PC-3 (cell line): ENCODE data around the gene TNXB.

ENCODE experiments used
- EZH2 ChIP-seq: fragments of 300-600 bp; sonication (generic); IDR thresholded peaks from one replicate; pipeline ENCODE4 v1.6.1; 2017; ENCODE audit warnings: antibody characterized with exemption, mild to moderate bottlenecking, low read length; ENCODE audit not compliant: unreplicated experiment
- EZH2phosphoT487 ChIP-seq: fragments of 300-600 bp; sonication (generic); IDR thresholded peaks from 2 replicates; pipeline ENCODE4 v1.6.1; 2018; ENCODE audit warnings: mild to moderate bottlenecking, antibody characterized with exemption, low read length, borderline replicate concordance
- TF ChIP-seq, protein P1 (sequence below): fragments of 300-600 bp; sonication (generic); conservative IDR thresholded peaks from 2 replicates; pipeline ENCODE4 v1.5.1; 2017; ENCODE audit warnings: antibody characterized with exemption, low read depth, mild to moderate bottlenecking, low read length

DNA sequence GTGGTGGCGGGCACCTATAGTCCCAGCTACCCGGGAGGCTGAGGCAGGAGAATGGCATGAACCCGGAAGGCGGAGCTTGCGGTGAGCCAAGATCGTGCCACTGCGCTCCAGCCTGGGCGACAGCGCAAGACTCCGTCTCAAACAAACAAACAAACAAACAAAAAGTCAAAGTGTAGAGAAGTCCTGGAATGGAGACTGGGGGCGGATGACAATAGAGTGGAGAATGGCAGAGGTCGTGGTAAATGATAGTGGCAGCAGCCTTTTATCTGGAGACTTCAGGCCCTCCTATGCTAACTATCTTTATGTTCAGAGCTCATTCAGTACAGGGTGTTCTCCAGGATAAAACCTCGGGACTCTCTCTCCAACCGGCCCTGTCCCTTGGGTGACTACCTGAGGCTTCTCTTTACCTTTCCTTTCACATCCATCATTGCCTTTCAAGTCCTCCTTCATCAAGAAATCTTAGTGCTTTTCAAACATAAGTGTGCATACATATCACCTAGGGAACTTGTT lies 22.4 kb upstream of the TNXB start:
- TF ChIP-seq, protein P1, sequence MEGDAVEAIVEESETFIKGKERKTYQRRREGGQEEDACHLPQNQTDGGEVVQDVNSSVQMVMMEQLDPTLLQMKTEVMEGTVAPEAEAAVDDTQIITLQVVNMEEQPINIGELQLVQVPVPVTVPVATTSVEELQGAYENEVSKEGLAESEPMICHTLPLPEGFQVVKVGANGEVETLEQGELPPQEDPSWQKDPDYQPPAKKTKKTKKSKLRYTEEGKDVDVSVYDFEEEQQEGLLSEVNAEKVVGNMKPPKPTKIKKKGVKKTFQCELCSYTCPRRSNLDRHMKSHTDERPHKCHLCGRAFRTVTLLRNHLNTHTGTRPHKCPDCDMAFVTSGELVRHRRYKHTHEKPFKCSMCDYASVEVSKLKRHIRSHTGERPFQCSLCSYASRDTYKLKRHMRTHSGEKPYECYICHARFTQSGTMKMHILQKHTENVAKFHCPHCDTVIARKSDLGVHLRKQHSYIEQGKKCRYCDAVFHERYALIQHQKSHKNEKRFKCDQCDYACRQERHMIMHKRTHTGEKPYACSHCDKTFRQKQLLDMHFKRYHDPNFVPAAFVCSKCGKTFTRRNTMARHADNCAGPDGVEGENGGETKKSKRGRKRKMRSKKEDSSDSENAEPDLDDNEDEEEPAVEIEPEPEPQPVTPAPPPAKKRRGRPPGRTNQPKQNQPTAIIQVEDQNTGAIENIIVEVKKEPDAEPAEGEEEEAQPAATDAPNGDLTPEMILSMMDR = no peak
- TF ChIP-seq EZH2 (no peak), EZH2phosphoT487 (no peak)
